Transverse colon (tissue), 4 donors: ENCODE results near the gene MESP2. TPM values are rescaled to one million over a fixed set of nuclear protein-coding genes. Genes with fewer than 3 reads are reported as not detected.

Experiments
- DNase-seq: peaks from one replicate; pipeline ENCODE4 v3.0.0-alpha.2; 2019
- H3K27ac ChIP-seq, 4 donors: fragments of 200-600 bp; sonication (generic); 2 replicates each; pipeline ENCODE4 v1.5.1; 2016 to 2018; ENCODE audit warnings: inconsistent platforms in 4 of 4
- H3K27me3 ChIP-seq: fragments of 200-600 bp; sonication (generic); 2 replicates; pipeline ENCODE4 v1.5.1; 2017; ENCODE audit warnings: inconsistent platforms
- H3K36me3 ChIP-seq, 4 donors: fragments of 200-600 bp; sonication (generic); 2 replicates each; pipeline ENCODE4 v1.5.1; 2017 to 2019; ENCODE audit warnings: inconsistent platforms in 4 of 4
- H3K4me1 ChIP-seq, 4 donors: fragments of 200-600 bp; sonication (generic); 2 replicates each; pipeline ENCODE4 v1.5.1; 2017 to 2020; ENCODE audit warnings: inconsistent platforms in 4 of 4
- H3K4me3 ChIP-seq, 4 donors: fragments of 200-600 bp; sonication (generic); 1 replicate in 1 of 4; 2 replicates in 3 of 4; pipeline versions ENCODE4 v1.5.1 to v1.6.1; 2017 to 2019; ENCODE audit warnings: inconsistent platforms in 4 of 4
- H3K9me3 ChIP-seq, 2 donors: fragments of 200-600 bp; sonication (generic); 2 replicates each; pipeline ENCODE4 v1.5.1; 2017 to 2019; ENCODE audit warnings: inconsistent platforms in 2 of 2
- EP300 ChIP-seq: sonication (generic); formaldehyde crosslinking; IDR thresholded peaks from one replicate; pipeline ENCODE4 v1.6.1; 2017; ENCODE audit warnings: antibody characterized with exemption, low read depth
- POLR2A ChIP-seq: fragments of 450-650 bp; IDR thresholded peaks from one replicate; pipeline ENCODE4 v1.6.1; 2016; ENCODE audit warnings: antibody characterized with exemption, mild to moderate bottlenecking, moderate library complexity
- POLR2AphosphoS5 ChIP-seq, 3 donors: sonication (generic); formaldehyde crosslinking; IDR thresholded peaks; one replicate each; pipeline ENCODE4 v1.6.1; 2016; ENCODE audit warnings: antibody characterized with exemption in 3 of 3
- WGBS, 2 donors: methylation state at CpG; one replicate each; pipeline ENCODE4 v1.1.5; 2018; ENCODE audit warnings: low coverage in 1 of 2; 5-methylcytosine and 5-hydroxymethylcytosine counted together
- in situ Hi-C, 4 donors: fragments of 200-750 bp; cut with MboI; loops; one replicate each; pipeline versions ENCODE4 v1.15.0 to v1.15.1; 2017; ENCODE audit warnings: low sequenced_read_pairs in 3 of 4, low pct_ligation_motif_present in 1 of 4, low pct_unique_long_range_greater_than_20kb in 1 of 4
- intact Hi-C: fragments of 100-400 bp; cut with DNase I; formaldehyde crosslinking; loops from one replicate; pipeline ENCODE4 v1.15.1; 2023; ENCODE audit warnings: low total_unique reads
- total RNA-seq, 4 donors: library from RNA; depleted of rRNA; stranded (reverse); fragments of >200 nt; gene quantifications; one replicate each; pipeline ENCODE4 v1.1.0, GENCODE V29; 2016
- TF ChIP-seq, protein P1 (sequence below), 5 experiments: fragments of 200-600 bp in 3 of 5; fragments of 450-650 bp in 2 of 5; sonication (generic) in 3 of 5; IDR thresholded peaks; 1 replicate in 2 of 5; 2 replicates in 3 of 5; pipeline ENCODE4 v1.5.1; 2016 to 2017; ENCODE audit warnings: antibody characterized with exemption in 5 of 5, inconsistent platforms in 3 of 5, mild to moderate bottlenecking in 2 of 5, moderate library complexity in 1 of 5

MESP2 gene
- total RNA-seq, 4 donors from 2014 or later: 0.64 to 0.96 TPM; not detected in 2

- TF ChIP-seq EP300: no peak
- no peak for TF ChIP-seq POLR2AphosphoS5 (IDR thresholded peaks at IDR 0.05)
- TF ChIP-seq, protein P1, sequence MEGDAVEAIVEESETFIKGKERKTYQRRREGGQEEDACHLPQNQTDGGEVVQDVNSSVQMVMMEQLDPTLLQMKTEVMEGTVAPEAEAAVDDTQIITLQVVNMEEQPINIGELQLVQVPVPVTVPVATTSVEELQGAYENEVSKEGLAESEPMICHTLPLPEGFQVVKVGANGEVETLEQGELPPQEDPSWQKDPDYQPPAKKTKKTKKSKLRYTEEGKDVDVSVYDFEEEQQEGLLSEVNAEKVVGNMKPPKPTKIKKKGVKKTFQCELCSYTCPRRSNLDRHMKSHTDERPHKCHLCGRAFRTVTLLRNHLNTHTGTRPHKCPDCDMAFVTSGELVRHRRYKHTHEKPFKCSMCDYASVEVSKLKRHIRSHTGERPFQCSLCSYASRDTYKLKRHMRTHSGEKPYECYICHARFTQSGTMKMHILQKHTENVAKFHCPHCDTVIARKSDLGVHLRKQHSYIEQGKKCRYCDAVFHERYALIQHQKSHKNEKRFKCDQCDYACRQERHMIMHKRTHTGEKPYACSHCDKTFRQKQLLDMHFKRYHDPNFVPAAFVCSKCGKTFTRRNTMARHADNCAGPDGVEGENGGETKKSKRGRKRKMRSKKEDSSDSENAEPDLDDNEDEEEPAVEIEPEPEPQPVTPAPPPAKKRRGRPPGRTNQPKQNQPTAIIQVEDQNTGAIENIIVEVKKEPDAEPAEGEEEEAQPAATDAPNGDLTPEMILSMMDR (IDR thresholded peaks at IDR 0.05): no peak
- TF ChIP-seq POLR2A: no peak
- peaks cover 0 to 3% of the 10 kb centered on the region in 2 donors for H3K9me3 ChIP-seq
- in situ Hi-C loops: no loop called here
- no peak for DNase-seq
- no peaks in the 10 kb centered on the region for H3K36me3 ChIP-seq
- intact Hi-C loops: no loop called here
- H3K27ac ChIP-seq: peak overlapping the region; percentile 87 to 90 (median 89)
- no peak overlapping the region for H3K4me3 ChIP-seq
- WGBS, 2 donors: 67 to 74% methylated on average over 4 to 12 of the region's 14 CpGs
- peaks cover 30 to 73% (median 46%) of the 10 kb centered on the region in 4 donors for H3K4me1 ChIP-seq
- H3K27me3 ChIP-seq: no peaks in the 10 kb centered on the region
Observed at GRCh38 chr15:89783111-89783860, 7.2 kb downstream of the MESP2 start.

GRCh38 chr15:89783861-89784685, 7.9 kb downstream of the MESP2 start:
- TF ChIP-seq POLR2AphosphoS5 (IDR thresholded peaks at IDR 0.05) (no peak), POLR2A (no peak), EP300 (no peak)
- TF ChIP-seq, protein P1 (IDR thresholded peaks at IDR 0.05): no peak
- Histone ChIP-seq H3K4me3 (no peak overlapping the region), H3K4me1 (peaks cover 30 to 68% (median 46%) of the 10 kb centered on the region in 4 donors), H3K36me3 (no peaks in the 10 kb centered on the region), H3K9me3 (peaks cover 0 to 3% of the 10 kb centered on the region in 2 donors), H3K27ac (peak overlapping the region; percentile 87 to 90 (median 89)), H3K27me3 (no peaks in the 10 kb centered on the region)
- intact Hi-C loops: no loop called here
- 78% methylated on average over 15 of the region's 15 CpGs; no CpG with 5 or more reads in 1 of the 2 donors for WGBS, 2 donors
- peak; percentile 73 for DNase-seq
- in situ Hi-C loops: no loop called here

DNA sequence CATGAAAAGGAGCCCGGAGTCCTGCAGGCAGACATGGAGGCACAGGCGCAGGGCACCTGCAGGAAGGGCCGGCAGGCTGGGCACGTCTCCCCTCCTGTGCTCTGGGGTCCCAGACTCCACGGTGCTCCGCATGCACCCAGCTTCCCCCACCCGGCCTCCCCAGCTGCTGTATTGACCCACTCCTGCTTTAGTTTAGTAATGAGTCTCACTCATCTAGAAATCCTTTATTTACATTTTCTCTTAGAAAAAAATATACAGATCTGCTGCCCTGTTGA, 8.5 kb downstream of the MESP2 start:
- 57% methylated on average over 6 of the region's 7 CpGs; no CpG with 5 or more reads in 1 of the 2 donors for WGBS, 2 donors
- peak overlapping the region; percentile 87 to 90 (median 89) for H3K27ac ChIP-seq
- no peak for TF ChIP-seq EP300
- no peak for TF ChIP-seq POLR2AphosphoS5 (IDR thresholded peaks at IDR 0.05)
- peaks cover 0 to 3% of the 10 kb centered on the region in 2 donors for H3K9me3 ChIP-seq
- intact Hi-C loops (no loop called here), in situ Hi-C loops (no loop called here)
- no peaks in the 10 kb centered on the region for H3K27me3 ChIP-seq
- no peak for DNase-seq
- H3K4me1 ChIP-seq: peaks cover 30 to 68% (median 46%) of the 10 kb centered on the region in 4 donors
- no peak overlapping the region for H3K4me3 ChIP-seq
- H3K36me3 ChIP-seq: no peaks in the 10 kb centered on the region

GRCh38 chr15:89785064-89785773, 9.1 kb downstream of the MESP2 start:
- H3K9me3 ChIP-seq: peaks cover 0 to 3% of the 10 kb centered on the region in 2 donors
- H3K27ac ChIP-seq: peak overlapping the region; percentile 87 to 90 (median 89)
- TF ChIP-seq POLR2AphosphoS5 (IDR thresholded peaks at IDR 0.05) (peak in 2 of 3 donors; percentile 50 to 65), POLR2A (peak; percentile 54), EP300 (no peak)
- TF ChIP-seq, protein P1 (IDR thresholded peaks at IDR 0.05): no peak
- peak; percentile 87 for DNase-seq
- 55 to 80% methylated on average over 2 to 13 of the region's 13 CpGs for WGBS, 2 donors
- intact Hi-C loops: no loop called here
- no peak overlapping the region for H3K4me3 ChIP-seq
- peaks cover 30 to 64% (median 43%) of the 10 kb centered on the region in 4 donors for H3K4me1 ChIP-seq
- no peaks in the 10 kb centered on the region for H3K36me3 ChIP-seq
- no peaks in the 10 kb centered on the region for H3K27me3 ChIP-seq
- in situ Hi-C loops: no loop called here
